Measurements from ENCODE around the gene TMEM80.
A peak's percentile ranks its signal among the peaks of the same experiment; 100 is the strongest.
"Not testable (repeated sequence)": the region's sequence is repeated elsewhere in the genome, so short reads cannot be mapped to it uniquely, and the experiment has no call there.

TMEM80 gene

DNA sequence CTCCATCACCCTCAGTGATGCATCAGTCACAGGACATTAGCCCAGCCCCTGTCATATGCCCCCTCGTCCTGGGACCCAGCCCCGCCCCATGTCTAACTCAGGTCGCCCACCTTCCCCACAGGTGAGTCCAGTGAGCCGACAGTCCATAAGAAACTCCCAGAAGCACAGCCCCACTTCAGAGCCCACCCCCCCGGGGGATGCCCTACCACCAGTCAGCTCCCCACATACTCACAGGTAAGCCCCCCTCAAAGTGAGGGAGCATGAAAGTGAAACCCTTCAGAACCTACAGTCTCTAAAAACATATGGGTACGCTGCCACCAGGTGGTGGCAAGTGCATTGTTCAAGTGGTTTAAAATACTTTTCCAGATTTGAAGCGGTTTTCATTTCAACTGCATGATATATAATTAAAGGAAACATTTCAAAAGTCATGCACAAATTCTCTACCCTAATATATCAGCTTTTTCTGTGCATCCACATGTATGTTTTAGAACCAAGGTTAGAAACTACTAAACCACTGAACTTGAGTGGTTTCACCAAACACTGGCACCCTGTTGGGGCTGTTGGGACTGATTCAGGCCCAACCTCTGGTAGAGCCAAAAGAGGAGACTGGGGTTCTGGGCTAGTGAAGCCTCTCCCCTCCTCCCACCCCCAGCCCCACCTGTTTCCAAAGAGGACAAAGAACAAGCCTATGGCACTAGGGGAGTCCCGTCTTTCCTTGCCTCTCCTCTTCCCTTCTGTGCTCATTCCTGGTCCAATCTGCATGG lies 27.7 kb downstream of the TMEM80 start:
- DNase-seq = peak; percentile 0

GRCh38 chr11:724049-724777 lies 28.6 kb downstream of the TMEM80 start:
- DNase-seq = no peak

- DNase-seq = no peak
Observed at GRCh38 chr11:724778-725386, 29.3 kb downstream of the TMEM80 start.

DNA sequence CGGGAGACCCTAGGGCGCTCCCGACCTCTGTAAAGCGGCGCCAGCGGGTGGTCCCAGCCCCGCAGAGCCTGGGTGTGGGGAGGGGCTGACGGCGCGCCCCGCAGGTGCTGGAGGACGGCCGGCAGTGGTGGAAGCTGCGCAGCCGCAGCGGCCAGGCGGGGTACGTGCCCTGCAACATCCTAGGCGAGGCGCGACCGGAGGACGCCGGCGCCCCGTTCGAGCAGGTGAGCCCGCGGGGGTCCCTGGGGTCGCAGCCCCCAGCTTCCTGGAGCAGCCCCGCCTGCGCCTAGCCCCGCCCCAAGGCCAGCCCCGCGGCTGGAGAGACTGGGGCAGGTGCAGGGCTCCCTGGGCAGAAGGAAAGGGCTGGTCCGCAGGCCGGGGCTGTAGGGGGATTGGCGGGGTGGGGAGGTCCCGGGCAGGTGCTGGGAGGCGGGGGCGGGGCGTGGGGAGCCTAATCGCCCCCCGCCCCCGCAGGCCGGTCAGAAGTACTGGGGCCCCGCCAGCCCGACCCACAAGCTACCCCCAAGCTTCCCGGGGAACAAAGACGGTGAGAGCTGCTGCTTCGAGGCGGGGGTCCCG lies 30.1 kb downstream of the TMEM80 start:
- peak; percentile 1 for DNase-seq

DNA sequence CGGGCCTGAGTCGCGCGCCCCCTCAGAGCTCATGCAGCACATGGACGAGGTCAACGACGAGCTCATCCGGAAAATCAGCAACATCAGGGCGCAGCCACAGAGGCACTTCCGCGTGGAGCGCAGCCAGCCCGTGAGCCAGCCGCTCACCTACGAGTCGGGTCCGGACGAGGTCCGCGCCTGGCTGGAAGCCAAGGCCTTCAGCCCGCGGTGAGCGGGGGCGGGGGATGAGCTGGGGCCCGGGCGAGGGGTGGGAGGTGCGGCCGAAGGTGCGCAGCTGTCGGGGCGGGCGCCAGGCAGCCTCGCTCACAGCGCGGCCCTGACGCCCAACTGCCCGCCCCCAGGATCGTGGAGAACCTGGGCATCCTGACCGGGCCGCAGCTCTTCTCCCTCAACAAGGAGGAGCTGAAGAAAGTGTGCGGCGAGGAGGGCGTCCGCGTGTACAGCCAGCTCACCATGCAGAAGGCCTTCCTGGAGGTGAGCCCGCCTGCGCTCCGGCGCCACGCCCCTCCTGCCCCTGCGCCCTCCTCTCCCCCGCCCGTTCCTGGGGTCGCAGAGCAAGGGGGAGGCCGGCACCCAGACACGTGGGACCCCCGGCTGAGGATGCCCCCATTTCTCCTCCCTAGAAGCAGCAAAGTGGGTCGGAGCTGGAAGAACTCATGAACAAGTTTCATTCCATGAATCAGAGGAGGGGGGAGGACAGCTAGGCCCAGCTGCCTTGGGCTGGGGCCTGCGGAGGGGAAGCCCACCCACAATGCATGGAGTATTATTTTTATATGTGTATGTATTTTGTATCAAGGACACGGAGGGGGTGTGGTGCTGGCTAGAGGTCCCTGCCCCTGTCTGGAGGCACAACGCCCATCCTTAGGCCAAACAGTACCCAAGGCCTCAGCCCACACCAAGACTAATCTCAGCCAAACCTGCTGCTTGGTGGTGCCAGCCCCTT lies 30.9 kb downstream of the TMEM80 start:
- DNase-seq = peak; percentile 24

DNA sequence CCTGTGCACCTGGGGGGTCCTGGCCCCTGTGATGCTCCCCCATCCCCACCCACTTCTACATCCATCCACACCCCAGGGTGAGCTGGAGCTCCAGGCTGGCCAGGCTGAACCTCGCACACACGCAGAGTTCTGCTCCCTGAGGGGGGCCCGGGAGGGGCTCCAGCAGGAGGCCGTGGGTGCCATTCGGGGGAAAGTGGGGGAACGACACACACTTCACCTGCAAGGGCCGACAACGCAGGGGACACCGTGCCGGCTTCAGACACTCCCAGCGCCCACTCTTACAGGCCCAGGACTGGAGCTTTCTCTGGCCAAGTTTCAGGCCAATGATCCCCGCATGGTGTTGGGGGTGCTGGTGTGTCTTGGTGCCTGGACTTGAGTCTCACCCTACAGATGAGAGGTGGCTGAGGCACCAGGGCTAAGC lies 31.7 kb downstream of the TMEM80 start:
- DNase-seq = no peak

GRCh38 chr11:727859-728748 lies 32.5 kb downstream of the TMEM80 start:
- DNase-seq = peak; percentile 1

GRCh38 chr11:728901-729491 lies 33.4 kb downstream of the TMEM80 start:
- no peak for DNase-seq

DNA sequence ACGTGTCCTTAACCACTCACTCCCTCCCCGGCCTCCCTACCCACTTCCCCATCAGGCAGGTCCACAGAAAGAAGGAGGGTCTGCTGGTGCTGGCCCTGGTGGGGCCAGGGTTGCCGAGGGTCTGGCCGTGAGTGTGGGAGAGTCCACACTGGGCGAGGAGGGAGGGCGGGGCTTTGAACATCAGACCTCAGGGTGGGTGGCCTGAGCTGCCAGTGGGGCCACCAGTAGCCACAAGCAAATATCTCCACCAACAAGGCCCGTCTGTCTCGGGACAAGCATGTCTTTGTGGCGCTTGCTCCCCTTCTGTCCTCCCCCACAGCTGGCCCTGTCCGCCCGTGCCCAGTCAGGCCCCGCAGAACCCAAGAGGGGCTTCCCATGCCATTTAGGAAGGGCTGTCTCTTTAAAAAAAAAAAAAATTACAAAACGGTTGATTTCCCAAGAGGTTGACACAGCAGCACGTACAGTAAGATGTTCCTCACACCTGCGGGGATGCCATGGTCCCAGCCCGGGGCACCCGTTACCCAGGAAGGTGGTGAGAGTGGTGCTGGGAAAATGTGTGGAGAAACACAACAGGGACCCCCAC lies 34.0 kb downstream of the TMEM80 start:
- no peak for DNase-seq

DNA sequence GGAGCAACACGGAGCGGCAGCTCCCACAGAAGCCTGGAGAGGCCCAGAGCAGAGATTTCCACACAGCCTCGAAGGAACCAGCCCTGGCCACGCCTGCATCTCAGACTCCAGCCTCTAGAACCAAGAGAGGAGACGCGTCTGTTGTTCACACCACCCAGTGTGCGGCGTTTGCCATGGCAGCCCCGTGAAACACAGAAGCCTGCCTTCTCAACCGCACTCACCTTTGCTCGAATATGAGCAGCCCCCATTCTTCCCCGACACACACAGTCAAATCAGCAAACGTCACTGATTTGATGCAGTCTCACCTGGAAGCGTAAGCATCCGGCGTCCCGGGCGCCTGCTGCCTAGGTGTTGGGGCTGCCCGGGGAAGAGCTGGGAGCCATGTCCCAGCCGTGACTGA lies 37.5 kb downstream of the TMEM80 start:
- no peak for DNase-seq

- DNase-seq = not testable (repeated sequence)
Observed at GRCh38 chr11:734541-734940, 38.9 kb downstream of the TMEM80 start.

DNA sequence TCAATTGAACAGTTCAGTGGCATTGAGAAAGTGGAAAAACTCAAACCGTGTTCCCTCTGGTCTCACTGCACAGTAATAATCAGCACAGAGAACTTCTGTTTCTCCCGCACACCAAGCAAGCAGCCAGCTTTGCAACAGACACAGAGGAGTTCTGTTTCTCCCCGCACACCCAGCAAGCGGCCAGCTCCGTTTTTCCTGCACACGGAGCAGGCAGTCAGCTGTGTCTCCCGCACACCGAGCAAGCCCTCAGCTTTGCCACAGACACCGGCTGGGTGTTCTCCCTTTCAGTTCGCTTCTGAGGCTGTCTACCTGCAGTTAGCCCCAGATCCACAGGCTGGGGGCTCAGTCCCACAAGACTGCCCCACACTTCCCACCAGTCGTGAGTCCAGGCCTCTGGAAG lies 41.8 kb downstream of the TMEM80 start:
- no peak for DNase-seq

GRCh38 chr11:737899-738298 lies 42.3 kb downstream of the TMEM80 start:
- not testable (repeated sequence) for DNase-seq

- DNase-seq = no peak
Observed at GRCh38 chr11:742156-742546, 46.5 kb downstream of the TMEM80 start.

GRCh38 chr11:742571-743201 lies 47.1 kb downstream of the TMEM80 start:
- DNase-seq = no peak

- no peak for DNase-seq
Observed at GRCh38 chr11:745428-745827, 49.8 kb downstream of the TMEM80 start.

DNA sequence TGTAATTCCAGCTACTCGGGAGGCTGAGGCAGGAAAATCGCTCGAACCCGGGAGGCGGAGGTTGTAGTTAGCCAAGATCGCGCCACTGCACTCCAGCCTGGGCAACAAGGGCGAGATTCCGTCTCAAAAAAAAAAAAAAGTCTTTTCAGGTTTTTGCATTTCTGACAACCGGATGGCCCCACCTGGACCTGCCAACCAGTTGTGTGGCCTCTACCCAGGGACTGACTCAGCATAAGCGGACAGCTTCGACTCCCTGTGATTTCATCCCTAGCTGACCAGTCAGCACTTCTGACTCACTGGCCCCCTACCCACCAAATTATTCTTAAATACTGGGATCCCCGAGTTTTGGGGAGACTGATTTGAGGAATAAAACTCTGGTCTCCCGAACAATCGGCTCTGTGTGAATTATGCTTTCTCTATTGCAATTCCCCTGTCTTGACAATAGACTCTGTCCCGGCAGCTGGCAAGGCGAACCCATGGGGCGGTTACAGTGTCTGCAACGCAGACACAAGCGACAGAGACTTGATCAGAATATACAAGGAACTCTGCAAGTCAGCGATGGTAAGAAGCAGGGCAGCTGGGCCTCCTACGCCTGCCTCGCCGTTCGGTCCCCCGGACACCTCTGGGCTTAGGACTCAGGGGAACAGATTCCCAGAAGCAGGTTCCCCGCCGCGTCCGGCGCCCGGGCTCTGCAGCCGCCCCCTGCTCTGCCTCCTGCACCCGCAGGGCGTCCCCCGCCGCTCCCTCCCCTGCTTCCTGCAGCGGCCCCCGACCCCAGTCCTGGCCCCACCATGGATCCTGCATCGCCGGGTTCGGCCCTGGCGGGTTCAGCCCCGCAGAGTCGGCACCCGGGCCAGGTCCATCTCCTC lies 50.9 kb downstream of the TMEM80 start:
- DNase-seq = peak; percentile 1

- peak; percentile 50 for DNase-seq
Observed at GRCh38 chr11:747158-748006, 51.8 kb downstream of the TMEM80 start, which contains the start of gene TALDO1. Gene TALDO1 (plus strand): TSS chr11:747464. CDS start chr11:747482, 18 bp downstream.
